Parathyroid adenoma (tissue), 2 donors: ENCODE measurements around the gene NT5C.

Experiments used
- H2AFZ ChIP-seq: fragments of 300-600 bp; sonication (generic); one replicate; pipeline ENCODE4 v1.7.0; 2017; ENCODE audit warnings: antibody characterized with exemption, mild to moderate bottlenecking
- H3K27ac ChIP-seq: fragments of 300-600 bp; sonication (generic); one replicate; pipeline ENCODE4 v1.7.0; 2017
- H3K27me3 ChIP-seq: fragments of 300-600 bp; sonication (generic); one replicate; pipeline ENCODE4 v1.7.0; 2017; ENCODE audit warnings: low read length; ENCODE audit not compliant: control insufficient read depth, insufficient read depth
- H3K36me3 ChIP-seq: fragments of 300-600 bp; sonication (generic); one replicate; pipeline ENCODE4 v1.7.0; 2017; ENCODE audit warnings: low read length; ENCODE audit not compliant: control insufficient read depth, insufficient read depth
- H3K4me1 ChIP-seq: fragments of 300-600 bp; sonication (generic); one replicate; pipeline ENCODE4 v1.7.0; 2017; ENCODE audit warnings: control low read depth
- H3K4me2 ChIP-seq: fragments of 300-600 bp; sonication (generic); one replicate; pipeline ENCODE4 v1.7.0; 2017; ENCODE audit warnings: low read length
- H3K4me3 ChIP-seq: fragments of 300-600 bp; sonication (generic); one replicate; pipeline ENCODE4 v1.7.0; 2017; ENCODE audit warnings: low read depth, low read length
- H3K79me2 ChIP-seq: fragments of 300-600 bp; sonication (generic); one replicate; pipeline ENCODE4 v1.7.0; 2017; ENCODE audit warnings: control low read depth
- H3K9ac ChIP-seq: fragments of 300-600 bp; sonication (generic); one replicate; pipeline ENCODE4 v1.7.0; 2017; ENCODE audit warnings: mild to moderate bottlenecking
- H3K9me3 ChIP-seq: fragments of 300-600 bp; sonication (generic); one replicate; pipeline ENCODE4 v1.7.0; 2017; ENCODE audit warnings: low read length; ENCODE audit not compliant: control insufficient read depth
- TF ChIP-seq, protein P1 (sequence below): fragments of 300-600 bp; sonication (generic); IDR thresholded peaks from one replicate; pipeline ENCODE4 v1.7.0; 2017; ENCODE audit warnings: antibody characterized with exemption, mild to moderate bottlenecking
- donor health status: primary hyperparathyroidism.

Gene NT5C

DNA sequence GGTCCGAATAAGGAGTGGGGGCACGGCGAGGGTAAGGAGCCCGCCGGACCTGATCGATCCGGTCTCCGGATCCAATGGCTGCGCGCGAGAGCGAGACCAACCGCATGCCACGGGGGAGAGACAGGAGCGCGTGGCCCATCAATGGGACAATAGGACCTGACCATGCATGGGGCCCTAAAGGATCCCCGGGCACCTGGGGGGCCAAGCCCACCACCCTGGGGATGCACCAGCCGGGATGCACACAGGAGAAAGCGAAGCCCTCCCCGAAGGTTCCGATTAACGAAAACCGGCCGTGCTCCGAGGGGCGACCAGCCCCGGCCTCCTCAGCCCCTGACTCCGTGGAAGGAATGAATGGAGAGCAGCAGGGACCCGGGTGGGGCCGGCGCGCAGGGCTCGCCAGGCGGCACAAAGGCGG, 22.2 kb upstream of the NT5C start:
- H3K9me3 ChIP-seq = no peaks in the 10 kb centered on the region
- peak overlapping the region; percentile 82 for H2AFZ ChIP-seq
- H3K79me2 ChIP-seq = peaks cover 7% of the 10 kb centered on the region
- no peaks in the 10 kb centered on the region for H3K36me3 ChIP-seq
- H3K4me1 ChIP-seq = no peaks in the 10 kb centered on the region
- no peaks in the 10 kb centered on the region for H3K27me3 ChIP-seq
- peak overlapping the region; percentile 87 for H3K4me3 ChIP-seq
- H3K9ac ChIP-seq = no peak overlapping the region
- TF ChIP-seq, protein P1, sequence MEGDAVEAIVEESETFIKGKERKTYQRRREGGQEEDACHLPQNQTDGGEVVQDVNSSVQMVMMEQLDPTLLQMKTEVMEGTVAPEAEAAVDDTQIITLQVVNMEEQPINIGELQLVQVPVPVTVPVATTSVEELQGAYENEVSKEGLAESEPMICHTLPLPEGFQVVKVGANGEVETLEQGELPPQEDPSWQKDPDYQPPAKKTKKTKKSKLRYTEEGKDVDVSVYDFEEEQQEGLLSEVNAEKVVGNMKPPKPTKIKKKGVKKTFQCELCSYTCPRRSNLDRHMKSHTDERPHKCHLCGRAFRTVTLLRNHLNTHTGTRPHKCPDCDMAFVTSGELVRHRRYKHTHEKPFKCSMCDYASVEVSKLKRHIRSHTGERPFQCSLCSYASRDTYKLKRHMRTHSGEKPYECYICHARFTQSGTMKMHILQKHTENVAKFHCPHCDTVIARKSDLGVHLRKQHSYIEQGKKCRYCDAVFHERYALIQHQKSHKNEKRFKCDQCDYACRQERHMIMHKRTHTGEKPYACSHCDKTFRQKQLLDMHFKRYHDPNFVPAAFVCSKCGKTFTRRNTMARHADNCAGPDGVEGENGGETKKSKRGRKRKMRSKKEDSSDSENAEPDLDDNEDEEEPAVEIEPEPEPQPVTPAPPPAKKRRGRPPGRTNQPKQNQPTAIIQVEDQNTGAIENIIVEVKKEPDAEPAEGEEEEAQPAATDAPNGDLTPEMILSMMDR = no peak
- H3K27ac ChIP-seq = no peak overlapping the region
- peak overlapping the region; percentile 99 for H3K4me2 ChIP-seq

DNA sequence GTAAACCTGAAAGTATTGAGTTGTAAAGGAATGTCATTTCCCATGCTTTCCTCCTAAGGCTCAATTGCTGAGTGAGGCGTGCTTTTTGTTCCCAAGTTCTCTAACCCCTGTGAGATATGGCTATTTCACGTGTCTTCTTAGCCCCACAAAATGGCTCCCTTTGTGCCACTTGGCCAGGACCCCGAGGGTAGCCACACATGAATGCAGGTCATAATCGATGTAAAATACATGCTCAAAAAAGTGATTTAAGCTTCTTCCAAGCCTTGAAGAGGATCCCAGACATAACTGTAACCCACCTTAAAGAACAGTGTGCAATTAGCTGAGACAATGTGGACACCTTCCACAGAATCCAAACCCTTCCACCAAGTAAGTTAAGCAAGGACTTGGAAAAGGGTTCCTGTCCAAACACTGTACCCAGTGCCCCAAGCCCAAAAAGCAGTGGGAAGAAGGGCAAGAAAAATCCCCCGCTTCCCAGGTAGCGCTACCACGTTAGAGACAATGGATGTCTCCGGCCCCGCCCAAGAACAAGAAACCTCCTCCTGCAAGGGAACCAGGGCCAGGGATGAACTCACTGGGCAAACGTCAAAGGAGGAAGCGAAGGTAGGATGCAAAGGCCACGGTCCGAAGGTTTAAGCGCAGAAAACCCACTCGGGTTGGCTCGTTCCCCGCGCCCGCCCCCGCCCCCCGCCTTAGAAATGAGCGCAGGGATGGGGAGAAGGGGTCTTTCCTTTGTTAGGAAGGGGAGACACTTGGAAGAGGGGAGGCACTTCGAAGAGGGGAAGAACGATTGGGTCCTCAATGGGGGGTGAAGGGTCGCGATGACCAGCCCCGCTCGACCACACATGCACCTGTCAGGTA, 21.6 kb upstream of the NT5C start:
- H3K4me3 ChIP-seq = peak overlapping the region; percentile 87
- H3K4me2 ChIP-seq = peak overlapping the region; percentile 99
- no peaks in the 10 kb centered on the region for H3K36me3 ChIP-seq
- peak overlapping the region; percentile 82 for H2AFZ ChIP-seq
- H3K79me2 ChIP-seq = peaks cover 7% of the 10 kb centered on the region
- H3K27me3 ChIP-seq = no peaks in the 10 kb centered on the region
- H3K9me3 ChIP-seq = no peaks in the 10 kb centered on the region
- H3K4me1 ChIP-seq = no peaks in the 10 kb centered on the region
- H3K27ac ChIP-seq = no peak overlapping the region
- no peak overlapping the region for H3K9ac ChIP-seq
- TF ChIP-seq, protein P1 = no peak

DNA sequence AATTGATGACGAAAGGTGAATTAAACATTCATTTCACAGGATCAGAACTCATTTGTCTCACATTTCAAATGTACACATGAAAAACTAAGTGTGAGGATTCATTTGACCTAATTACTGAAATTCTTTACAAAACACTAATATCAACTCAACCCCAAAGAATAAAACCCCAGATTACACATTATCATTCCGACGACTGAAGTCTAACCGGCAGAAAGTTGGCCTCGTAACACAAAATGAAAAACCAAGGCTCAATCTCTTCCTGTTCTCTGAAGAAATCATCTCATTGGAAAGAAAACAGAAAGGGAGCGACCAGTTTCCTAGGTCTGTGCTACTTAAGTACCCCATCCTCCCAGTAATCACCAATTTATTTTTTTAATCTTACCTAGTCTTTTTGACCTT, 21.0 kb upstream of the NT5C start:
- H3K4me3 ChIP-seq = no peak overlapping the region
- TF ChIP-seq, protein P1 = no peak
- no peaks in the 10 kb centered on the region for H3K4me1 ChIP-seq
- peak overlapping the region; percentile 82 for H2AFZ ChIP-seq
- H3K36me3 ChIP-seq = no peaks in the 10 kb centered on the region
- H3K9me3 ChIP-seq = no peaks in the 10 kb centered on the region
- H3K27ac ChIP-seq = no peak overlapping the region
- H3K27me3 ChIP-seq = no peaks in the 10 kb centered on the region
- H3K79me2 ChIP-seq = peaks cover 7% of the 10 kb centered on the region
- no peak overlapping the region for H3K4me2 ChIP-seq
- no peak overlapping the region for H3K9ac ChIP-seq

DNA sequence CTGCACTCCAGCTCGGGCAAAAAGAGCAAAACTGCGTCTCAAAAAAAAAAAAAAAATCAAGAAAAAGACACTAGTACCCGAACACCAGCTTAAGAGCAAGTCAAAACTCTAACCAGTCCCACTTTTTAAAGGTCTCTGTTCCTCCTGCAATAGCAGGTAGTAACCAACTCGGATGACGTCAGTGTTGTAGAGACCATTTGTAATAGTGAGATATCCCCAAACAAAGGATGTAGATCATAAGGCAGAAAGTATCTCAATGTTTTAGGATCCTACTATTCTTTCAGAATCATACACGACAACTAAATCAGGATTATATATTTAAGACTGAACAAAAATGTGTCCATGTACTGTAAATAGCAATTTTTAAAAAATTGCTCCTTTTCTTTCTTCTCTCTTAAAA, 20.4 kb upstream of the NT5C start:
- Histone ChIP-seq H2AFZ (no peak overlapping the region), H3K27ac (no peak overlapping the region), H3K9me3 (no peaks in the 10 kb centered on the region), H3K4me2 (no peak overlapping the region), H3K4me3 (no peak overlapping the region), H3K27me3 (no peaks in the 10 kb centered on the region), H3K79me2 (peaks cover 7% of the 10 kb centered on the region), H3K9ac (no peak overlapping the region), H3K36me3 (no peaks in the 10 kb centered on the region), H3K4me1 (no peaks in the 10 kb centered on the region)
- TF ChIP-seq, protein P1 = no peak
